Ramos (cell line): ENCODE results near the gene EPHA3.

ENCODE experiments used
- in situ Hi-C: fragments of 300-500 bp; cut with MboI; formaldehyde crosslinking; loops from one replicate; pipeline ENCODE4 v1.14.3; 2022; ENCODE audit warnings: low sequenced_read_pairs; ENCODE audit not compliant: unreplicated experiment

EPHA3 gene

GRCh38 chr3:89506462-89507103, 399.2 kb downstream of the EPHA3 start:
- in situ Hi-C loops, result no loop called here

- in situ Hi-C loops, result no loop called here
Measured at GRCh38 chr3:89521328-89521727, 413.9 kb downstream of the EPHA3 start.

- in situ Hi-C loops, result no loop called here
Measured at GRCh38 chr3:89522155-89522554, 414.7 kb downstream of the EPHA3 start.

GRCh38 chr3:89525609-89526008, 418.2 kb downstream of the EPHA3 start:
- in situ Hi-C loops, result no loop called here

GRCh38 chr3:89527736-89528305, 420.4 kb downstream of the EPHA3 start:
- in situ Hi-C loops, result no loop called here
